ENCODE data around the gene DDX24.

DNA sequence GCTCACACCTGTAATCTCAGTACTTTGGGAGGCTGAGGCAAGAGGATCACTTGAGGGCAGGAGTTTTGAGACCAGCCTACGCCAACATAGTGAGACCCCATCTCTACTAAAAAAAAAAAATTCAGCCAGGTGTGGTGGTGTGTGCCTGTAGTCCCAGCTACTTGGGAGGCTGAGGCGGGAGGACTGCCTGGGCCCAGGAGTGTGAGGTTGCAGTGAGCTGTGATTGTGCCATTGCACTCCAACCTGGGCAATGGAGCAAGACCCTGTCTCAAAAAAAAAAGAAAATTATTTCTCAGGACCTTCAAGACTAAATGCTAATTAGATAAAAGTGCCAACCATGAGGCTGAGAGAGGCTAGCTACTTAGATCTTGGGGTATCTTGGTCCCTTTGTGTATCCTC is 31.4 kb downstream of the DDX24 start:
- no peak for TF ChIP-seq EZH2 (IDR thresholded peaks at IDR 0.05; ENCODE audit: insufficient read depth, poor library complexity, severe bottlenecking)
- no peak for TF ChIP-seq EZH2phosphoT487 (IDR thresholded peaks at IDR 0.05; ENCODE audit: insufficient read depth, low read depth)
